ENCODE results near the gene SMIM1. TPM values are rescaled to one million over a fixed set of nuclear protein-coding genes. Genes with fewer than 3 reads are reported as not detected.
A peak's percentile ranks its signal among the peaks of the same experiment; 100 is the strongest.

SMIM1 gene
- total and polyA plus RNA-seq, 9 of the 15 experiments (the other 6 are each of a cell fraction or from before 2014, with no cell fraction given), result 2.3 to 125 (median 24.3) TPM

GRCh38 chr1:3775490-3776230, 3.1 kb downstream of the SMIM1 start (continued):
- no peak for TF ChIP-seq CSDE1 (IDR thresholded peaks at IDR 0.05)
- TF ChIP-seq ZNF184 (CRISPR knock-in tag; IDR thresholded peaks at IDR 0.05), result no peak
- TF ChIP-seq RHOXF2B (CRISPR knock-in tag; conservative IDR thresholded peaks at IDR 0.05), result no peak
- TF ChIP-seq PPARD (CRISPR knock-in tag; IDR thresholded peaks at IDR 0.05), result no peak
- peak; percentile 95 for TF ChIP-seq DACH1 (IDR thresholded peaks at IDR 0.05; ENCODE audit: partially characterized antibody)
- TF ChIP-seq CEBPZ (IDR thresholded peaks at IDR 0.05; ENCODE audit: borderline replicate concordance, low read depth, low read length), result no peak
- TF ChIP-seq CREBBP (IDR thresholded peaks at IDR 0.05; ENCODE audit: low read depth, low read length), result no peak
- TF ChIP-seq POLR2AphosphoS5 (IDR thresholded peaks at IDR 0.05; ENCODE audit: control insufficient read depth, insufficient read depth, low read depth, low read length), result no peak
- peak; percentile 66 for TF ChIP-seq ZEB2 (IDR thresholded peaks at IDR 0.05)
- no peak for TF ChIP-seq ZNF518B (CRISPR knock-in tag; IDR thresholded peaks at IDR 0.05)
- no peak for TF ChIP-seq COPS2 (conservative IDR thresholded peaks at IDR 0.05)
- TF ChIP-seq IFI16 (CRISPR knock-in tag; IDR thresholded peaks at IDR 0.05), result no peak
- no peak; the same call in none of the 2 replicates for TF ChIP-seq CAMTA2 (CRISPR knock-in tag; conservative IDR thresholded peaks at IDR 0.05)
- no peak for TF ChIP-seq ZNF76 (CRISPR knock-in tag; IDR thresholded peaks at IDR 0.05; ENCODE audit: borderline replicate concordance)
- TF ChIP-seq RAD51 (IDR thresholded peaks at IDR 0.05; ENCODE audit: borderline replicate concordance, low read depth), result peak; percentile 42; the same call in 1 of the 2 replicates
- TF ChIP-seq ZNF764 (CRISPR knock-in tag; IDR thresholded peaks at IDR 0.05; ENCODE audit: low read depth), result no peak
- TF ChIP-seq CREM (IDR thresholded peaks at IDR 0.05; ENCODE audit: low read depth), result peak; percentile 74
- TF ChIP-seq PTBP1 (IDR thresholded peaks at IDR 0.05; ENCODE audit: low read depth, low read length), result no peak
- no peak for TF ChIP-seq ASH1L (IDR thresholded peaks at IDR 0.05; ENCODE audit: borderline replicate concordance, low read depth, partially characterized antibody)
- TF ChIP-seq ZNF253 (CRISPR knock-in tag; conservative IDR thresholded peaks at IDR 0.05), result no peak
- TF ChIP-seq ARID2 (IDR thresholded peaks at IDR 0.05), result peak; percentile 78; the same call in 1 of the 2 replicates
- TF ChIP-seq KAT2B (IDR thresholded peaks at IDR 0.05; ENCODE audit: low read depth, low read length), result peak; percentile 53
- no peak for TF ChIP-seq TGIF2 (CRISPR knock-in tag; IDR thresholded peaks at IDR 0.05)
- peak; percentile 81; the same call in 1 of the 2 replicates for TF ChIP-seq HDAC8 (tag; IDR thresholded peaks at IDR 0.05)
